ENCODE measurements around the gene TANGO2. TPM values are rescaled to one million over a fixed set of nuclear protein-coding genes. Genes with fewer than 3 reads are reported as not detected.

Gene TANGO2
- polyA plus RNA-seq, 1 donor from 2014 or later: 12.7 TPM

- Histone ChIP-seq H3K27ac (ENCODE audit: low read length) (no peak overlapping the region), H4K20me1 (ENCODE audit: insufficient read depth) (no peaks in the 10 kb centered on the region)
Observed at GRCh38 chr22:20031732-20032406, 11.0 kb downstream of the TANGO2 start.

More at GRCh38 chr22:20031732-20032406, 11.0 kb downstream of the TANGO2 start:
- no peaks in the 10 kb centered on the region for H3F3A ChIP-seq (ENCODE audit: insufficient read depth, low read length, poor library complexity, severe bottlenecking)
- TF ChIP-seq REST (IDR thresholded peaks at IDR 0.05; ENCODE audit: borderline replicate concordance): no peak
- TF ChIP-seq RAD21 (conservative IDR thresholded peaks at IDR 0.05): no peak
- TF ChIP-seq TAF1 (IDR thresholded peaks at IDR 0.05; ENCODE audit: low read depth): no peak
- no peak for TF ChIP-seq EP300 (conservative IDR thresholded peaks at IDR 0.05; ENCODE audit: poor library complexity, severe bottlenecking)
- no peak for TF ChIP-seq EZH2 (IDR thresholded peaks at IDR 0.05; ENCODE audit: borderline replicate concordance, insufficient read depth, low read length, poor library complexity, severe bottlenecking)
- TF ChIP-seq SMC3 (conservative IDR thresholded peaks at IDR 0.05; ENCODE audit: poor library complexity): no peak
- TF ChIP-seq CTCF (IDR thresholded peaks at IDR 0.05; ENCODE audit: poor library complexity, severe bottlenecking): no peak
- no peak for TF ChIP-seq POLR2AphosphoS5 (IDR thresholded peaks at IDR 0.05)
- TF ChIP-seq MXI1 (conservative IDR thresholded peaks at IDR 0.05; ENCODE audit: poor library complexity, severe bottlenecking): no peak
- H3K4me3 ChIP-seq (ENCODE audit: low read length): no peak overlapping the region
- H2AFZ ChIP-seq (ENCODE audit: low read depth, low read length): no peak overlapping the region
- H3K36me3 ChIP-seq (ENCODE audit: insufficient read depth, low read length): no peaks in the 10 kb centered on the region
- no peak overlapping the region for H3K9ac ChIP-seq (ENCODE audit: low read length)
- H3K79me2 ChIP-seq (replicated peaks; ENCODE audit: insufficient read depth, low read length): no peaks in the 10 kb centered on the region
- H3K9me3 ChIP-seq (ENCODE audit: low read length): no peaks in the 10 kb centered on the region
- no peaks in the 10 kb centered on the region for H3K9me2 ChIP-seq (ENCODE audit: insufficient read depth, low read length)
- no peaks in the 10 kb centered on the region for H3K27me3 ChIP-seq (ENCODE audit: insufficient read depth, low read depth, low read length)
- no peak overlapping the region for H3K4me2 ChIP-seq (ENCODE audit: low read length)

Measured in neural cell (in vitro differentiated cells).